ENCODE data around the gene SLC38A10. TPM values are rescaled to one million over a fixed set of nuclear protein-coding genes. Genes with fewer than 3 reads are reported as not detected.

The SLC38A10 gene
- total and polyA plus RNA-seq, 2 of the 13 experiments (the other 11 are each of a cell fraction or from before 2014, with no cell fraction given): 23.4 to 55.8 TPM

GRCh38 chr17:81244358-81245023, 50.6 kb downstream of the SLC38A10 start (continued):
- no peak; the same call in 1 of the 2 replicates for TF ChIP-seq MEIS1 (CRISPR knock-in tag; IDR thresholded peaks at IDR 0.05; ENCODE audit: borderline replicate concordance)
- TF ChIP-seq, protein P1, sequence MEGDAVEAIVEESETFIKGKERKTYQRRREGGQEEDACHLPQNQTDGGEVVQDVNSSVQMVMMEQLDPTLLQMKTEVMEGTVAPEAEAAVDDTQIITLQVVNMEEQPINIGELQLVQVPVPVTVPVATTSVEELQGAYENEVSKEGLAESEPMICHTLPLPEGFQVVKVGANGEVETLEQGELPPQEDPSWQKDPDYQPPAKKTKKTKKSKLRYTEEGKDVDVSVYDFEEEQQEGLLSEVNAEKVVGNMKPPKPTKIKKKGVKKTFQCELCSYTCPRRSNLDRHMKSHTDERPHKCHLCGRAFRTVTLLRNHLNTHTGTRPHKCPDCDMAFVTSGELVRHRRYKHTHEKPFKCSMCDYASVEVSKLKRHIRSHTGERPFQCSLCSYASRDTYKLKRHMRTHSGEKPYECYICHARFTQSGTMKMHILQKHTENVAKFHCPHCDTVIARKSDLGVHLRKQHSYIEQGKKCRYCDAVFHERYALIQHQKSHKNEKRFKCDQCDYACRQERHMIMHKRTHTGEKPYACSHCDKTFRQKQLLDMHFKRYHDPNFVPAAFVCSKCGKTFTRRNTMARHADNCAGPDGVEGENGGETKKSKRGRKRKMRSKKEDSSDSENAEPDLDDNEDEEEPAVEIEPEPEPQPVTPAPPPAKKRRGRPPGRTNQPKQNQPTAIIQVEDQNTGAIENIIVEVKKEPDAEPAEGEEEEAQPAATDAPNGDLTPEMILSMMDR (CRISPR knock-in tag; IDR thresholded peaks at IDR 0.05): no peak; the same call in 1 of the 2 replicates
- no peak for TF ChIP-seq HNF4G (IDR thresholded peaks at IDR 0.05; ENCODE audit: borderline replicate concordance, low read depth, low read length)
- no peak for TF ChIP-seq HNF4G (CRISPR knock-in tag; IDR thresholded peaks at IDR 0.05; ENCODE audit: borderline replicate concordance, low read depth)
- TF ChIP-seq, protein P2, sequence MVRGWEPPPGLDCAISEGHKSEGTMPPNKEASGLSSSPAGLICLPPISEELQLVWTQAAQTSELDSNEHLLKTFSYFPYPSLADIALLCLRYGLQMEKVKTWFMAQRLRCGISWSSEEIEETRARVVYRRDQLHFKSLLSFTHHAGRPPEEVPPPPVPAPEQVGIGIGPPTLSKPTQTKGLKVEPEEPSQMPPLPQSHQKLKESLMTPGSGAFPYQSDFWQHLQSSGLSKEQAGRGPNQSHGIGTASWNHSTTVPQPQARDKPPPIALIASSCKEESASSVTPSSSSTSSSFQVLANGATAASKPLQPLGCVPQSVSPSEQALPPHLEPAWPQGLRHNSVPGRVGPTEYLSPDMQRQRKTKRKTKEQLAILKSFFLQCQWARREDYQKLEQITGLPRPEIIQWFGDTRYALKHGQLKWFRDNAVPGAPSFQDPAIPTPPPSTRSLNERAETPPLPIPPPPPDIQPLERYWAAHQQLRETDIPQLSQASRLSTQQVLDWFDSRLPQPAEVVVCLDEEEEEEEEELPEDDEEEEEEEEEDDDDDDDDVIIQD (CRISPR knock-in tag; IDR thresholded peaks at IDR 0.05; ENCODE audit: low read depth): no peak
- TF ChIP-seq BRF2 (CRISPR knock-in tag; IDR thresholded peaks at IDR 0.05): 0 out of 2 replicates have a peak, but pooled peaks have one; percentile 64
- peak; percentile 82 for TF ChIP-seq NR2F6 (IDR thresholded peaks at IDR 0.05)
- peak; percentile 30 for TF ChIP-seq NR2F6 (CRISPR knock-in tag; IDR thresholded peaks at IDR 0.05)
- no peak for TF ChIP-seq RNF2 (conservative IDR thresholded peaks at IDR 0.05; ENCODE audit: low read depth)
- no peak; the same call in 1 of the 2 replicates for TF ChIP-seq PAWR (CRISPR knock-in tag; IDR thresholded peaks at IDR 0.05; ENCODE audit: borderline replicate concordance)
- no peak for TF ChIP-seq ZHX1 (CRISPR knock-in tag; IDR thresholded peaks at IDR 0.05; ENCODE audit: low read depth)
- TF ChIP-seq MAF1 (CRISPR knock-in tag; IDR thresholded peaks at IDR 0.05; ENCODE audit: borderline replicate concordance): no peak
- TF ChIP-seq, protein P3, sequence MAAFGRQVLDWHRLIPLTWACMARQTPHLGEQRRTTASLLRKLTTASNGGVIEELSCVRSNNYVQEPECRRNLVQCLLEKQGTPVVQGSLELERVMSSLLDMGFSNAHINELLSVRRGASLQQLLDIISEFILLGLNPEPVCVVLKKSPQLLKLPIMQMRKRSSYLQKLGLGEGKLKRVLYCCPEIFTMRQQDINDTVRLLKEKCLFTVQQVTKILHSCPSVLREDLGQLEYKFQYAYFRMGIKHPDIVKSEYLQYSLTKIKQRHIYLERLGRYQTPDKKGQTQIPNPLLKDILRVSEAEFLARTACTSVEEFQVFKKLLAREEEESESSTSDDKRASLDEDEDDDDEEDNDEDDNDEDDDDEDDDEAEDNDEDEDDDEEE (CRISPR knock-in tag; IDR thresholded peaks at IDR 0.05): no peak
- no peak for TF ChIP-seq HMG20A (CRISPR knock-in tag; IDR thresholded peaks at IDR 0.05; ENCODE audit: borderline replicate concordance)
- TF ChIP-seq ZNF792 (CRISPR knock-in tag; IDR thresholded peaks at IDR 0.05): no peak
- TF ChIP-seq TAF1 (CRISPR knock-in tag; IDR thresholded peaks at IDR 0.05): no peak
- TF ChIP-seq RFXAP (CRISPR knock-in tag; IDR thresholded peaks at IDR 0.05; ENCODE audit: borderline replicate concordance): 0 out of 2 replicates have a peak, but pooled peaks have one; percentile 51
- peak; percentile 3; the same call in 1 of the 2 replicates for TF ChIP-seq TFDP1 (CRISPR knock-in tag; IDR thresholded peaks at IDR 0.05; ENCODE audit: borderline replicate concordance)
- TF ChIP-seq HNRNPK (IDR thresholded peaks at IDR 0.05; ENCODE audit: low read depth, low read length, poor library complexity, severe bottlenecking): no peak
- TF ChIP-seq KAT8 (CRISPR knock-in tag; IDR thresholded peaks at IDR 0.05): no peak
- no peak for TF ChIP-seq SETDB1 (CRISPR knock-in tag; IDR thresholded peaks at IDR 0.05; ENCODE audit: borderline replicate concordance)

All from HepG2 (cell line).